ENCODE measurements around the gene RAE1.

DNA sequence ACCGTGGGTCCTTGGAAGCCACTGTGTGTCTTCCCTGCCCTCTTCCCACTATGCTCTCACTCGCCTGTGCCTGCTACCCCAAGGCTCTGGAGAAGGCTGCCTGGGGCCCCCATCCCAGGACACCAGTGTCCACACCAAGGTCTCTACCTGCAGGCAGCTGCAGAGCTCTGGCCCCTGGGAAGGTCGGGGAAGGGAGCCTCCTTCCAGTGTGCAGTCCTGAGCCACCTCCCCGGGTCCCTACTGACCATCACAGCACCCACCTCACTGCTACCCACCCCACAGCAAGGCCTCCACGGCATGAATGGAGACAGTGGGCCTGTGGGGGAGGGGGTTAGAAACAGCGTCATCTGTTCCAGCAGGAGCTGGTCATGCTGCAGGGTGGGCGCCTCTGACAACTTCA is 75.8 kb downstream of the RAE1 start:
- TF ChIP-seq POLR2A (IDR thresholded peaks at IDR 0.05), result no peak
- TF ChIP-seq, protein P1, sequence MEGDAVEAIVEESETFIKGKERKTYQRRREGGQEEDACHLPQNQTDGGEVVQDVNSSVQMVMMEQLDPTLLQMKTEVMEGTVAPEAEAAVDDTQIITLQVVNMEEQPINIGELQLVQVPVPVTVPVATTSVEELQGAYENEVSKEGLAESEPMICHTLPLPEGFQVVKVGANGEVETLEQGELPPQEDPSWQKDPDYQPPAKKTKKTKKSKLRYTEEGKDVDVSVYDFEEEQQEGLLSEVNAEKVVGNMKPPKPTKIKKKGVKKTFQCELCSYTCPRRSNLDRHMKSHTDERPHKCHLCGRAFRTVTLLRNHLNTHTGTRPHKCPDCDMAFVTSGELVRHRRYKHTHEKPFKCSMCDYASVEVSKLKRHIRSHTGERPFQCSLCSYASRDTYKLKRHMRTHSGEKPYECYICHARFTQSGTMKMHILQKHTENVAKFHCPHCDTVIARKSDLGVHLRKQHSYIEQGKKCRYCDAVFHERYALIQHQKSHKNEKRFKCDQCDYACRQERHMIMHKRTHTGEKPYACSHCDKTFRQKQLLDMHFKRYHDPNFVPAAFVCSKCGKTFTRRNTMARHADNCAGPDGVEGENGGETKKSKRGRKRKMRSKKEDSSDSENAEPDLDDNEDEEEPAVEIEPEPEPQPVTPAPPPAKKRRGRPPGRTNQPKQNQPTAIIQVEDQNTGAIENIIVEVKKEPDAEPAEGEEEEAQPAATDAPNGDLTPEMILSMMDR (IDR thresholded peaks at IDR 0.05), result no peak
- TF ChIP-seq POLR2AphosphoS5 (IDR thresholded peaks at IDR 0.05; ENCODE audit: insufficient read depth in 1 of 2, low read depth in 1 of 2), result no peak

Data from vagina (tissue), 2 donors.